ENCODE measurements around the gene LENG1.

LENG1 gene

DNA sequence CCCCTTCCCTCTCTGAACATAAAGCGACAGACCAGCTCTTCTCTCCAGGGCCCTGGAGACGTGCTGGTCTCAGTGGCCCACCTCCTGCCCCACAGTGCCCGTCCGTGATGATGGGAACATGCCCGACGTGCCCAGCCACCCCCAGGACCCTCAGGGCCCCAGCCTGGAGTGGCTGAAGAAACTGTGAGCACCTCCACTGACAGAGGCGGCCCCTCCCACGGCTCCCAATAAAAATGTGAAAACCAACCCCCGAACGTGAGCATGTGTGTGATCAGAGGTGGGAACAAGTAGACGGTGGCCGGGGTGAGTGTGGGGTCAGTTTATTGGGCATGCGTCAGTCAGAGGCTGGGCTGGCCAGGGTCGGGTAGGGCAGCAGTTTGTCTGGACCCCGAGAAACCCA is 52.8 kb downstream of the LENG1 start:
- DNase-seq: no peak

DNA sequence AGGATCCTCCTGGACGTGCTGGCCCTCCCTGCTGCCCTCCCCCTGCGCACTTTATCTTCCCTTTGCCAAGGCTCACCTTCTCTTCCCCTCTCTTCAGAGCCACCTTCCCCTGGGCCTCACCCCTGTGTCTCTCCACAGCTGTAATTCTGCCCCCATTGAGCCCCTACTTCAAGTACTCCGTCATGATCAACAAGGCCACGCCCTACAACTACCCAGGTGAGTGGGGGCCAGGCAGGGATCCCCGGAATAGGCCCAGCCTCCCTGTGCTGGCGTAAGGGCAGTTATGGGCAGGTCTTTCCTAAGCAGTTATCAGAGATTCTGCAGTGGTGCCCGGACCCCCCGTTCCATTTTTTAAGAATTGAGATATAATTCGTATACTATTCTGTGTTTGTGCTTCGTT is 53.7 kb downstream of the LENG1 start:
- DNase-seq: no peak
